ENCODE results near the gene PLA2G4A.

- TF ChIP-seq, protein P1, sequence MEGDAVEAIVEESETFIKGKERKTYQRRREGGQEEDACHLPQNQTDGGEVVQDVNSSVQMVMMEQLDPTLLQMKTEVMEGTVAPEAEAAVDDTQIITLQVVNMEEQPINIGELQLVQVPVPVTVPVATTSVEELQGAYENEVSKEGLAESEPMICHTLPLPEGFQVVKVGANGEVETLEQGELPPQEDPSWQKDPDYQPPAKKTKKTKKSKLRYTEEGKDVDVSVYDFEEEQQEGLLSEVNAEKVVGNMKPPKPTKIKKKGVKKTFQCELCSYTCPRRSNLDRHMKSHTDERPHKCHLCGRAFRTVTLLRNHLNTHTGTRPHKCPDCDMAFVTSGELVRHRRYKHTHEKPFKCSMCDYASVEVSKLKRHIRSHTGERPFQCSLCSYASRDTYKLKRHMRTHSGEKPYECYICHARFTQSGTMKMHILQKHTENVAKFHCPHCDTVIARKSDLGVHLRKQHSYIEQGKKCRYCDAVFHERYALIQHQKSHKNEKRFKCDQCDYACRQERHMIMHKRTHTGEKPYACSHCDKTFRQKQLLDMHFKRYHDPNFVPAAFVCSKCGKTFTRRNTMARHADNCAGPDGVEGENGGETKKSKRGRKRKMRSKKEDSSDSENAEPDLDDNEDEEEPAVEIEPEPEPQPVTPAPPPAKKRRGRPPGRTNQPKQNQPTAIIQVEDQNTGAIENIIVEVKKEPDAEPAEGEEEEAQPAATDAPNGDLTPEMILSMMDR (IDR thresholded peaks at IDR 0.05), result no peak
- TF ChIP-seq POLR2AphosphoS5 (IDR thresholded peaks at IDR 0.05), result no peak
These were observed 14.5 kb downstream of the PLA2G4A start for GRCh38 chr1:186843226-186843625.

All from transverse colon (tissue), 4 donors.